AG09309 (cell line): ENCODE results near the gene NFRKB.
A peak's percentile ranks its signal among the peaks of the same experiment; 100 is the strongest.

Experiments
- DNase-seq: peaks from one replicate; pipeline ENCODE4 v3.0.0-alpha.2; 2010; ENCODE audit warnings: low read depth
- H3K4me3 ChIP-seq: 2 replicates; pipeline ENCODE4 v1.5.1; 2011; ENCODE audit warnings: mild to moderate bottlenecking, low read depth, low read length, moderate library complexity; ENCODE audit not compliant: control insufficient read depth
- TF ChIP-seq, protein P1 (sequence below): IDR thresholded peaks from 2 replicates; pipeline ENCODE4 v1.5.1; 2011; ENCODE audit warnings: mild to moderate bottlenecking, low read depth, low read length, inconsistent platforms; ENCODE audit not compliant: insufficient read depth, control insufficient read depth; ENCODE audit errors: missing control alignments

NFRKB gene

DNA sequence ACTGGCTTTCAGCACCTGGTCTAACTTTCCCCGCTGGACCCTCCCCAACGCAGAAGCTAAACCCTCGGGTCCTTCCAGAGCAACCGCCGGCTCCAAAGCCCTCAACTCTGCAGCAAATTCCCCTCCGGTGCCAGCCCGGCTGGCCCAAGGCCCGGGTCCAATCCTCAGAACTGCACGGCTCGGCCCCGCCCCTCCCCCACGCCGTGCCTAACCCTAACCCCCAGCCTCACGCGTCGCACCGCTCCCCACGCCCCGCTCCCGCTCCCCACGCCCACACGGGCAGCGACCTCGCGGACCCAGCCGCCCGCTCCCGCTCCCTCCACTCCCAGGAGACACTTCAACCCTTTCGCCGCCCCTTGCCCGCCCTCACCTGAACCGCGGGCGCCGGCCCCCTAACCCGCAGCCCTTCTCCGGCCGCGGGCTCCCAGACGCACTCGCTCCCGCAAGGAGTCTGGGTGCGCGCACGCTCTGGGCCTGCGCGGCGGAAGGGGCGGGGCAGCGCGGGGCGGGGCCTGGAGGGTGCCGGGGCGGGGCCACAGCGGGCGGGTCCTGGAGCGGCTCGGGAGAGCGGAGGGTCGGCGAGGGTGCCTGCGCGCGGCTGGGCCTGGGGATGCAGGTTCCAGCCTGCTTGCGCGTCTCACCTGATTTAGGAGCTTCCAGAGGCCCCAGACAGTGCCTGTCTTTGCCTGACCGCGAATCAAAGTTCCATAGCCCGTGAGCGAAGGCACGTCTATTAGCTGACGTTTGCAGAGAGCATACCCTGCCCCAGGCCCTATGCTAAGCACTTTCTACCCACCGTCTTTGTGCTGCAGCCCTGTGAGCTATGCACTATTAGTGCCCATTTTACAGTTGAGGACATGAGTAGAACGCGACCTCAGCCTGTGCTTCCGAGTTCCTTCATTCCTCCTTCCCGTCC is at the start of gene NFRKB:
TSS of gene NFRKB (minus strand) at position 453 of the 916 bp plus-strand sequence. CDS start 2,729 bp downstream, outside the sequence.
- peak within 1 kb of the TSS; percentile 85 for H3K4me3 ChIP-seq
- TF ChIP-seq, protein P1, sequence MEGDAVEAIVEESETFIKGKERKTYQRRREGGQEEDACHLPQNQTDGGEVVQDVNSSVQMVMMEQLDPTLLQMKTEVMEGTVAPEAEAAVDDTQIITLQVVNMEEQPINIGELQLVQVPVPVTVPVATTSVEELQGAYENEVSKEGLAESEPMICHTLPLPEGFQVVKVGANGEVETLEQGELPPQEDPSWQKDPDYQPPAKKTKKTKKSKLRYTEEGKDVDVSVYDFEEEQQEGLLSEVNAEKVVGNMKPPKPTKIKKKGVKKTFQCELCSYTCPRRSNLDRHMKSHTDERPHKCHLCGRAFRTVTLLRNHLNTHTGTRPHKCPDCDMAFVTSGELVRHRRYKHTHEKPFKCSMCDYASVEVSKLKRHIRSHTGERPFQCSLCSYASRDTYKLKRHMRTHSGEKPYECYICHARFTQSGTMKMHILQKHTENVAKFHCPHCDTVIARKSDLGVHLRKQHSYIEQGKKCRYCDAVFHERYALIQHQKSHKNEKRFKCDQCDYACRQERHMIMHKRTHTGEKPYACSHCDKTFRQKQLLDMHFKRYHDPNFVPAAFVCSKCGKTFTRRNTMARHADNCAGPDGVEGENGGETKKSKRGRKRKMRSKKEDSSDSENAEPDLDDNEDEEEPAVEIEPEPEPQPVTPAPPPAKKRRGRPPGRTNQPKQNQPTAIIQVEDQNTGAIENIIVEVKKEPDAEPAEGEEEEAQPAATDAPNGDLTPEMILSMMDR, result no peak
- DNase-seq, result no peak

DNA sequence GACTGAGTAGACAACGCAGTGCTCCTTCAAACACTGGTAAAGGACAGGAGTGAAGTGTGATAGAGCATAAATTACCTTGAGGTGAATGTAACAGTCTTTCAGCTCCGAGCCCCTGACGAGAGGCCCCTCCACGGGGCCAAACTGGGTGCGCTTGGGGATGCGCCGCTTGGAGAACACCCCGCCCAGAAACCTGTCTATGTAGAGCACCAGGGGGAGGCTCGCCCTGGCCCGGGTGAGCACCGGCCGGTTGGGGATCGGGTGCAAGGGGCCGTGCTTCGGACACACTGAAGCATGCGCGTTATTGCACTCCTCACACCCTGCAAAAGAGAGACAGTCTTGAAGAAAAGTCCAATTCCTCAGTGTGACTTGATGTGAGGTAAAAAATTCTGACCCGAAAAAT is 49.3 kb upstream of the NFRKB start:
- no peak for DNase-seq
- TF ChIP-seq, protein P1, result no peak
- H3K4me3 ChIP-seq, result no peak overlapping the region

DNA sequence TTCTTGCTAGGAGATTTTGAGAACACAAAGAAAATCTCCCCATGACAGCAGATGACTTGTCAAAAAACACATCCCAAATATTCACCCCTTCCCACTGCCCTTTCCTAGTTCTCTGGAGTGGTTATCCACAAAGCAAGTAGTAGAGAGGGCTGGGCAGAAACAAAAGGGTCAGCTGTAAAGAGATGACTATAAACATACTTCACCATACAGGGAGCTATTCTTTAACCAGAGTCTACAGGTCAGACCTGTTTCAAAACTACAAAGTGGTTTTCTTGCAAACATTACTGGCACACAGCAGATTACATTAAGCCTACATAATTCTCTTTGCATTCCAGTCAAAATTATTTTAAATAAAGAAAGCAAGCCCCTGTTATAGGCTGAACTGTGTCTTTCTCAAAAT is 47.7 kb upstream of the NFRKB start:
- H3K4me3 ChIP-seq, result no peak overlapping the region
- TF ChIP-seq, protein P1, result no peak
- no peak for DNase-seq

DNA sequence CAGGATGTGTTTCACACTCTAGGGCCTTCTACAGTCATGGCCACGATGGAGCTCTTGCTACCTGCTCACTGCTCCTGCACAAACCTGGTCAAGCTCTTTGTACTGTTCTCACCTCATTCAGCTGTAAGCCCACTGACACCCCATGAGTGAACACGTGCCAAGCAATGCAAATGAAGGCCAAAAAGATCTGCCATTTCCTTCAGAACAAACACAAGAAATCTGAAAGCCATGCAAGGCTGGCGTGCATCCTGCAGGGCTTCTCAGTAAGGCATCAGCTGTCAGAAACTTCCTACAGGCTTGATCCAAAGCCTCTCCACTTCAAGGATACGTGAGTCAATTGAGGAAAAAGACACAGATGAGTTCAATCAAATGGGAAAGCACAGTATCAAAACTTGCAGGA is 44.1 kb upstream of the NFRKB start:
- H3K4me3 ChIP-seq, result no peak overlapping the region
- TF ChIP-seq, protein P1, result no peak
- no peak for DNase-seq

DNA sequence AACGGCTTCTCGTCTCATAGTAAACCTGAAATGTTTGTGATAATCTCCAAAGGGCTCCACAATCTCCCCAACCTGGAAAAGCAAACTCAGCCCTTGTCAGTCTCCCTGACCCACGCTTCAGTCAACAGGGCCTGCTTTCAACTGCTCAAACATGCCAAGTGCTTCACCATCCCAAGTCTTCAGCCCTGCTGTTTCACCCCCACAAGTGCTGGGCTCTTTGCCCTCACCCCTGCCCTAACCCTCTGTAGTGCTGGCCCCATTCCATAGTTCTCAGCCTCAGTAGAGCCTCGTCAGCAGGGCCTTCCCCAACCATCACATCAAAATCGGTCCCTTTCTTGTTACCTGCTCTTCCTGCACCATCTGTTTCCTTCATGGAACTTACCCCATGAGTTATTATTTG is 43.4 kb upstream of the NFRKB start:
- TF ChIP-seq, protein P1, result no peak
- DNase-seq, result no peak
- H3K4me3 ChIP-seq, result no peak overlapping the region

DNA sequence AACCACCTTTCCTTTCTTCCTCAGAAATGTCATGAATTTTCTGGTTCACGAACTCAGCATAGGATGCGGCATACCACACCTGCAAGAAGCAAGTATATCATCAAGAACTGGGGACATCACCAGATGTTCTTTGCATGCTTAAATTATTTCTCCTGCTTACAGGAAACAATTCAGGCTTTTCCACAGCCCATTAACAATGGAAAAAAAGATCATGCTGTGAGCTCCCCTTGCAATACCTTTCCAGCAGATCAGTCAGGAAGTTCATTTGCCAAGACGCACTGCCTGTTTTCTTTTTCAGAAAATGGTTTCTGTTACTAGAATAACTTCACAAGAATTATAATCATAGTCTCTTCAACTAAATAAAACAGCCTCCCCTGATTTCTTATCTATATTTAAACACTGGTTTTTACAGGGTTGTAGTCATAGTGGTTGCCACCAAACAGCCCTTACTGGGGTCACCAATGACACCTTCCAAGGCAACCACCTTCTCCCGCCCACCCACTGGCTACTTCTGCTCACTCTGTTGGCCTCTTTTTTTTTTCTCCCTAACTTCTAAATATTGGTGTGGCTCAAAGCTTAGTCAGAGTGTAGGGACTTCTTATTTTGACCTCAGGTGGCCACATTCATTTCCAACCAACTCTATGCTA is 42.3 kb upstream of the NFRKB start:
- TF ChIP-seq, protein P1, result no peak

More for the DNA sequence above, 42.3 kb upstream of the NFRKB start:
- DNase-seq, result no peak
- no peak overlapping the region for H3K4me3 ChIP-seq
